ENCODE data around the gene ROBO1. TPM values are rescaled to one million over a fixed set of nuclear protein-coding genes. Genes with fewer than 3 reads are reported as not detected.

ROBO1 gene
- total and polyA plus RNA-seq, 2 of the 13 experiments (the other 11 are each of a cell fraction or from before 2014, with no cell fraction given), result 52.2 to 71.0 TPM

DNA sequence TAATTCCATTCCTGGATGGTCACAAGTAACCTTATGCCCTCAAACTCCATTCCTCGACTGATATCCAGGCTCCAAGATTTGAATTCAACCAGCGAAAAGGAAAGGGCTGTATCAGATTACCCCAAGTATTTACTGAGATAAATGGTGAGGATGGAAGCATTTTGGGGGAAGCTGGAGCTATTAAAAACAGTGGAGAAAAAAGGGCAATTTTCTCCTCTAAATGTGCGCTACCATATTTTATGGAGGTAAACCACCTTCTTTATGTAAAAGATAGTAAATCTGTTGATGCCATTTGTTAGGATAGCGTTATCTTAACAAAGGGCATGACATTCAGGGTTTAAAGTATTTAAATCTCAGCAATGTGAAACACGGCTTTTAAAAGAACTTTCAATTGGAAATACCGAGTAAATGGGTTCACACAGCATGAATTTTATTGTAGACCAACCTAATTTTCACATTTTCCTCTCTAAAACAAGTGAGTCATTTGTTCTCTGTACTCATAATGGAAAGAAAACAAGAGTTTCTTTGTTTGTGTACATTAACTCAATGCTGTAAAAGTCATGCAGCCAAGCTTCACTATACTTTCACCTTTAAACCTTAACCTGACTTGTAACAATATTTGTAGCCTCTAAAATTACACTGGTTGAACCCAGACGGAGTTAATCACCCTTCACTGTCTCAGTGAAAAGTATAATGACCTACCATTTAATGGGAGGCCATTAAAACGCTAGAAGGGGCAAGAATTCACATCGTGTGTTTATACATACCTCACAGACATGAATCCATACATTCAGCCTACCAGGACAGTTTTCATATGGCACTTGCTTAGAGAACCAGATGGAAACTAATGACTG lies 773.4 kb downstream of the ROBO1 start (continued):
- TF ChIP-seq, protein P1, sequence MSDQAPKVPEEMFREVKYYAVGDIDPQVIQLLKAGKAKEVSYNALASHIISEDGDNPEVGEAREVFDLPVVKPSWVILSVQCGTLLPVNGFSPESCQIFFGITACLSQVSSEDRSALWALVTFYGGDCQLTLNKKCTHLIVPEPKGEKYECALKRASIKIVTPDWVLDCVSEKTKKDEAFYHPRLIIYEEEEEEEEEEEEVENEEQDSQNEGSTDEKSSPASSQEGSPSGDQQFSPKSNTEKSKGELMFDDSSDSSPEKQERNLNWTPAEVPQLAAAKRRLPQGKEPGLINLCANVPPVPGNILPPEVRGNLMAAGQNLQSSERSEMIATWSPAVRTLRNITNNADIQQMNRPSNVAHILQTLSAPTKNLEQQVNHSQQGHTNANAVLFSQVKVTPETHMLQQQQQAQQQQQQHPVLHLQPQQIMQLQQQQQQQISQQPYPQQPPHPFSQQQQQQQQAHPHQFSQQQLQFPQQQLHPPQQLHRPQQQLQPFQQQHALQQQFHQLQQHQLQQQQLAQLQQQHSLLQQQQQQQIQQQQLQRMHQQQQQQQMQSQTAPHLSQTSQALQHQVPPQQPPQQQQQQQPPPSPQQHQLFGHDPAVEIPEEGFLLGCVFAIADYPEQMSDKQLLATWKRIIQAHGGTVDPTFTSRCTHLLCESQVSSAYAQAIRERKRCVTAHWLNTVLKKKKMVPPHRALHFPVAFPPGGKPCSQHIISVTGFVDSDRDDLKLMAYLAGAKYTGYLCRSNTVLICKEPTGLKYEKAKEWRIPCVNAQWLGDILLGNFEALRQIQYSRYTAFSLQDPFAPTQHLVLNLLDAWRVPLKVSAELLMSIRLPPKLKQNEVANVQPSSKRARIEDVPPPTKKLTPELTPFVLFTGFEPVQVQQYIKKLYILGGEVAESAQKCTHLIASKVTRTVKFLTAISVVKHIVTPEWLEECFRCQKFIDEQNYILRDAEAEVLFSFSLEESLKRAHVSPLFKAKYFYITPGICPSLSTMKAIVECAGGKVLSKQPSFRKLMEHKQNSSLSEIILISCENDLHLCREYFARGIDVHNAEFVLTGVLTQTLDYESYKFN (CRISPR knock-in tag; conservative IDR thresholded peaks at IDR 0.05), result peak; percentile 82

DNA sequence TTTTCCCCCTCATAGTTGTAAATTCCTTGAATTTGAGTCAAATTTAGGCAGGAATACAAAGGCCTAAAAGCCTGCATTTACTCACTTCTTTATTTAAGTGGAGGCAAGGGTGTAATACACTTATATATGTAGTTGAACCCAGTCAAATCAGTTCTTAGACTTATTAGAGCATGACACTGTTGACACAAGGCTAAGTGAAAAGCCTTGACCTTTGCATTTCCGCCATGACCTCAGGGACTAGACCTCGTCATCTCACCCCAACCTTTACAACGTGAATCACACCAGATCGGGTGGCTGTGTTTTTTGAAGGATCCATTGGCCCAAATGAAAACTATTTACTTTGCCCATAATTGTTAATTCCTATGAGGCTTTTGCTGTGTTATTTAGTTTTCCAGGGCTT lies 774.4 kb downstream of the ROBO1 start:
- no peaks in the 10 kb centered on the region for H3K9me3 ChIP-seq (ENCODE audit: low read length)
- peak overlapping the region in 1 of 3 experiments; percentile 9; a peak in 1 of 6 replicates for H3K4me3 ChIP-seq (replicated peaks in 1 of 3; ENCODE audit: insufficient read depth in 1 of 3, low read depth in 2 of 3, low read length in 3 of 3)
- DNase-seq (ENCODE audit: low spot score) (peak; percentile 87), FAIRE-seq (peak; percentile 12), ATAC-seq (peak; percentile 65)
- intact Hi-C loops (cut with micrococcal nuclease; ENCODE audit: unreplicated experiment) (loop anchor here (5.0 to 10.0 kb wide), 2 partner anchors 161 to 259 kb away; no protein-coding TSS in a partner anchor), in situ Hi-C loops (cut with HindIII; ENCODE audit: extremely low pct_ligation_motif_present, low pct_unique_long_range_greater_than_20kb) (no loop called here)
- no TSS peak for BruUV-seq (replicated peaks)
- POLR2A ChIA-PET, result interaction anchor here (1.1 to 2.2 kb wide), 4 partner anchors 20 to 74 kb away, joined by 3 to 8 read pairs (median 7); no protein-coding TSS in a partner anchor
- peak overlapping the region; percentile 82 for H3K27ac ChIP-seq (ENCODE audit: extremely low read length, insufficient read depth, low read length)
- H4K20me1 ChIP-seq (ENCODE audit: insufficient read depth, low read length), result no peaks in the 10 kb centered on the region
- H3K36me3 ChIP-seq (replicated peaks in 1 of 2; ENCODE audit: control insufficient read depth in 1 of 2, insufficient read depth in 2 of 2, low read length in 2 of 2), result no peaks in the 10 kb centered on the region
- no peaks in the 10 kb centered on the region for H3K27me3 ChIP-seq (ENCODE audit: control insufficient read depth in 1 of 2, insufficient read depth in 2 of 2, low read length in 2 of 2)
- peak overlapping the region; percentile 68 for H3K4me2 ChIP-seq (ENCODE audit: low read depth, low read length)
- H3K4me1 ChIP-seq (ENCODE audit: insufficient read depth, low read length), result peaks cover 86% of the 10 kb centered on the region
- H3K9ac ChIP-seq (ENCODE audit: insufficient read depth, low read depth, low read length), result 0 out of 2 replicates have a peak overlapping the region, but pooled peaks have one; percentile 61
- peaks cover 98% of the 10 kb centered on the region for H3K79me2 ChIP-seq (ENCODE audit: insufficient read depth, low read length)
- WGBS (ENCODE audit: low lambda C conversion rate), result 2% methylated on average over 4 of the region's 4 CpGs
- CTCF ChIA-PET (ENCODE audit: low intra/inter-chr PET ratio, low total read pairs), result no interaction called here
- no peak overlapping the region for H2AFZ ChIP-seq (ENCODE audit: low read length)
- TF ChIP-seq ZNF878 (CRISPR knock-in tag; IDR thresholded peaks at IDR 0.05) (no peak), EED (CRISPR knock-in tag; IDR thresholded peaks at IDR 0.05) (no peak), RAD51 (IDR thresholded peaks at IDR 0.05; ENCODE audit: borderline replicate concordance) (no peak), ATAD3A (CRISPR knock-in tag; IDR thresholded peaks at IDR 0.05) (no peak)
- TF ChIP-seq, protein P2, sequence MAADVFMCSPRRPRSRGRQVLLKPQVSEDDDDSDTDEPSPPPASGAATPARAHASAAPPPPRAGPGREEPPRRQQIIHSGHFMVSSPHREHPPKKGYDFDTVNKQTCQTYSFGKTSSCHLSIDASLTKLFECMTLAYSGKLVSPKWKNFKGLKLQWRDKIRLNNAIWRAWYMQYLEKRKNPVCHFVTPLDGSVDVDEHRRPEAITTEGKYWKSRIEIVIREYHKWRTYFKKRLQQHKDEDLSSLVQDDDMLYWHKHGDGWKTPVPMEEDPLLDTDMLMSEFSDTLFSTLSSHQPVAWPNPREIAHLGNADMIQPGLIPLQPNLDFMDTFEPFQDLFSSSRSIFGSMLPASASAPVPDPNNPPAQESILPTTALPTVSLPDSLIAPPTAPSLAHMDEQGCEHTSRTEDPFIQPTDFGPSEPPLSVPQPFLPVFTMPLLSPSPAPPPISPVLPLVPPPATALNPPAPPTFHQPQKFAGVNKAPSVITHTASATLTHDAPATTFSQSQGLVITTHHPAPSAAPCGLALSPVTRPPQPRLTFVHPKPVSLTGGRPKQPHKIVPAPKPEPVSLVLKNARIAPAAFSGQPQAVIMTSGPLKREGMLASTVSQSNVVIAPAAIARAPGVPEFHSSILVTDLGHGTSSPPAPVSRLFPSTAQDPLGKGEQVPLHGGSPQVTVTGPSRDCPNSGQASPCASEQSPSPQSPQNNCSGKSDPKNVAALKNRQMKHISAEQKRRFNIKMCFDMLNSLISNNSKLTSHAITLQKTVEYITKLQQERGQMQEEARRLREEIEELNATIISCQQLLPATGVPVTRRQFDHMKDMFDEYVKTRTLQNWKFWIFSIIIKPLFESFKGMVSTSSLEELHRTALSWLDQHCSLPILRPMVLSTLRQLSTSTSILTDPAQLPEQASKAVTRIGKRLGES (CRISPR knock-in tag; IDR thresholded peaks at IDR 0.05; ENCODE audit: borderline replicate concordance), result no peak
- TF ChIP-seq, protein P3, sequence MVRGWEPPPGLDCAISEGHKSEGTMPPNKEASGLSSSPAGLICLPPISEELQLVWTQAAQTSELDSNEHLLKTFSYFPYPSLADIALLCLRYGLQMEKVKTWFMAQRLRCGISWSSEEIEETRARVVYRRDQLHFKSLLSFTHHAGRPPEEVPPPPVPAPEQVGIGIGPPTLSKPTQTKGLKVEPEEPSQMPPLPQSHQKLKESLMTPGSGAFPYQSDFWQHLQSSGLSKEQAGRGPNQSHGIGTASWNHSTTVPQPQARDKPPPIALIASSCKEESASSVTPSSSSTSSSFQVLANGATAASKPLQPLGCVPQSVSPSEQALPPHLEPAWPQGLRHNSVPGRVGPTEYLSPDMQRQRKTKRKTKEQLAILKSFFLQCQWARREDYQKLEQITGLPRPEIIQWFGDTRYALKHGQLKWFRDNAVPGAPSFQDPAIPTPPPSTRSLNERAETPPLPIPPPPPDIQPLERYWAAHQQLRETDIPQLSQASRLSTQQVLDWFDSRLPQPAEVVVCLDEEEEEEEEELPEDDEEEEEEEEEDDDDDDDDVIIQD (CRISPR knock-in tag; IDR thresholded peaks at IDR 0.05; ENCODE audit: low read depth), result peak; percentile 97; the same call in 1 of the 2 replicates
- TF ChIP-seq, protein P4, sequence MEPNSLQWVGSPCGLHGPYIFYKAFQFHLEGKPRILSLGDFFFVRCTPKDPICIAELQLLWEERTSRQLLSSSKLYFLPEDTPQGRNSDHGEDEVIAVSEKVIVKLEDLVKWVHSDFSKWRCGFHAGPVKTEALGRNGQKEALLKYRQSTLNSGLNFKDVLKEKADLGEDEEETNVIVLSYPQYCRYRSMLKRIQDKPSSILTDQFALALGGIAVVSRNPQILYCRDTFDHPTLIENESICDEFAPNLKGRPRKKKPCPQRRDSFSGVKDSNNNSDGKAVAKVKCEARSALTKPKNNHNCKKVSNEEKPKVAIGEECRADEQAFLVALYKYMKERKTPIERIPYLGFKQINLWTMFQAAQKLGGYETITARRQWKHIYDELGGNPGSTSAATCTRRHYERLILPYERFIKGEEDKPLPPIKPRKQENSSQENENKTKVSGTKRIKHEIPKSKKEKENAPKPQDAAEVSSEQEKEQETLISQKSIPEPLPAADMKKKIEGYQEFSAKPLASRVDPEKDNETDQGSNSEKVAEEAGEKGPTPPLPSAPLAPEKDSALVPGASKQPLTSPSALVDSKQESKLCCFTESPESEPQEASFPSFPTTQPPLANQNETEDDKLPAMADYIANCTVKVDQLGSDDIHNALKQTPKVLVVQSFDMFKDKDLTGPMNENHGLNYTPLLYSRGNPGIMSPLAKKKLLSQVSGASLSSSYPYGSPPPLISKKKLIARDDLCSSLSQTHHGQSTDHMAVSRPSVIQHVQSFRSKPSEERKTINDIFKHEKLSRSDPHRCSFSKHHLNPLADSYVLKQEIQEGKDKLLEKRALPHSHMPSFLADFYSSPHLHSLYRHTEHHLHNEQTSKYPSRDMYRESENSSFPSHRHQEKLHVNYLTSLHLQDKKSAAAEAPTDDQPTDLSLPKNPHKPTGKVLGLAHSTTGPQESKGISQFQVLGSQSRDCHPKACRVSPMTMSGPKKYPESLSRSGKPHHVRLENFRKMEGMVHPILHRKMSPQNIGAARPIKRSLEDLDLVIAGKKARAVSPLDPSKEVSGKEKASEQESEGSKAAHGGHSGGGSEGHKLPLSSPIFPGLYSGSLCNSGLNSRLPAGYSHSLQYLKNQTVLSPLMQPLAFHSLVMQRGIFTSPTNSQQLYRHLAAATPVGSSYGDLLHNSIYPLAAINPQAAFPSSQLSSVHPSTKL (CRISPR knock-in tag; IDR thresholded peaks at IDR 0.05), result peak; percentile 96
